ENCODE data around the gene HCFC2.

DNA sequence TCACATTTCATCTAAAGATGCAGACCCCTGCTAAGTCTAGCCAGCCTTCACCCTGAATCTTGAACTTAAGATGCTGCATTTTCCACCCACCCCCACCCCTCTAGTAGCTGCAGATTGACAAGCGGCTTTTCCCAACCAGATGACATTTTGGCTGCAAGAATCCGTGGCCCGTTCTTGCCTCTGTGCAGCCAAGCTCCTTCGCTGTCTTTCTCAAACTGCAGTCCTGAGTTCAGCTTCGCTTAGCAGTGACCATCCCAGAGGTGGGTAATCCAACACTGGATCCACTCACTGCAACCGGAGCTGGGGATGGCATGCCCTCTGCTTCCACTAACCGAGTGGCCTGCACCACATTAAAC, 74.4 kb downstream of the HCFC2 start:
- TF ChIP-seq, protein P1, sequence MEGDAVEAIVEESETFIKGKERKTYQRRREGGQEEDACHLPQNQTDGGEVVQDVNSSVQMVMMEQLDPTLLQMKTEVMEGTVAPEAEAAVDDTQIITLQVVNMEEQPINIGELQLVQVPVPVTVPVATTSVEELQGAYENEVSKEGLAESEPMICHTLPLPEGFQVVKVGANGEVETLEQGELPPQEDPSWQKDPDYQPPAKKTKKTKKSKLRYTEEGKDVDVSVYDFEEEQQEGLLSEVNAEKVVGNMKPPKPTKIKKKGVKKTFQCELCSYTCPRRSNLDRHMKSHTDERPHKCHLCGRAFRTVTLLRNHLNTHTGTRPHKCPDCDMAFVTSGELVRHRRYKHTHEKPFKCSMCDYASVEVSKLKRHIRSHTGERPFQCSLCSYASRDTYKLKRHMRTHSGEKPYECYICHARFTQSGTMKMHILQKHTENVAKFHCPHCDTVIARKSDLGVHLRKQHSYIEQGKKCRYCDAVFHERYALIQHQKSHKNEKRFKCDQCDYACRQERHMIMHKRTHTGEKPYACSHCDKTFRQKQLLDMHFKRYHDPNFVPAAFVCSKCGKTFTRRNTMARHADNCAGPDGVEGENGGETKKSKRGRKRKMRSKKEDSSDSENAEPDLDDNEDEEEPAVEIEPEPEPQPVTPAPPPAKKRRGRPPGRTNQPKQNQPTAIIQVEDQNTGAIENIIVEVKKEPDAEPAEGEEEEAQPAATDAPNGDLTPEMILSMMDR (IDR thresholded peaks at IDR 0.05): no peak
- no peak for TF ChIP-seq EP300 (IDR thresholded peaks at IDR 0.05)
- TF ChIP-seq POLR2A (IDR thresholded peaks at IDR 0.05): no peak

All from tibial nerve (tissue), 4 donors.